Right atrium auricular region (tissue), 2 donors: ENCODE data around the gene CACFD1. TPM values are rescaled to one million over a fixed set of nuclear protein-coding genes. Genes with fewer than 3 reads are reported as not detected.

ENCODE experiments used
- DNase-seq: peaks from one replicate; pipeline ENCODE4 v3.0.0-alpha.2; 2019; ENCODE audit warnings: low spot score
- H3K27ac ChIP-seq, 2 donors: fragments of 200-600 bp; sonication (generic); 1 replicate in 1 of 2; 2 replicates in 1 of 2; pipeline ENCODE4 v1.5.1; 2016 to 2019
- H3K27me3 ChIP-seq, 2 donors: fragments of 200-600 bp; sonication (generic); one replicate each; pipeline versions ENCODE4 v1.5.1 to v1.6.0; 2017 to 2019
- H3K36me3 ChIP-seq: fragments of 200-600 bp; sonication (generic); one replicate; pipeline ENCODE4 v1.5.1; 2016
- H3K4me1 ChIP-seq, 2 donors: fragments of 200-600 bp; sonication (generic); one replicate each; pipeline versions ENCODE4 v1.5.1 to v1.6.0; 2017 to 2019
- H3K4me3 ChIP-seq, 2 donors: fragments of 200-600 bp; sonication (generic); 1 replicate in 1 of 2; 2 replicates in 1 of 2; pipeline ENCODE4 v1.5.1; 2017 to 2019; ENCODE audit warnings: mild to moderate bottlenecking in 1 of 2, moderate library complexity in 1 of 2
- H3K9me3 ChIP-seq, 2 donors: fragments of 200-600 bp; sonication (generic); one replicate each; pipeline ENCODE4 v1.5.1; 2019
- total RNA-seq, 2 donors: library from RNA; depleted of rRNA; stranded (reverse); fragments of >200 nt; gene quantifications; one replicate each; pipeline ENCODE4 v1.1.0, GENCODE V29; 2016
- TF ChIP-seq, protein P1 (sequence below), 2 donors: fragments of 200-600 bp; sonication (generic); IDR thresholded peaks; one replicate each; pipeline ENCODE4 v1.5.1; 2019; ENCODE audit warnings: antibody characterized with exemption in 2 of 2

The CACFD1 gene
- total RNA-seq, 2 donors from 2014 or later, result 11.9 to 12.4 TPM

DNA sequence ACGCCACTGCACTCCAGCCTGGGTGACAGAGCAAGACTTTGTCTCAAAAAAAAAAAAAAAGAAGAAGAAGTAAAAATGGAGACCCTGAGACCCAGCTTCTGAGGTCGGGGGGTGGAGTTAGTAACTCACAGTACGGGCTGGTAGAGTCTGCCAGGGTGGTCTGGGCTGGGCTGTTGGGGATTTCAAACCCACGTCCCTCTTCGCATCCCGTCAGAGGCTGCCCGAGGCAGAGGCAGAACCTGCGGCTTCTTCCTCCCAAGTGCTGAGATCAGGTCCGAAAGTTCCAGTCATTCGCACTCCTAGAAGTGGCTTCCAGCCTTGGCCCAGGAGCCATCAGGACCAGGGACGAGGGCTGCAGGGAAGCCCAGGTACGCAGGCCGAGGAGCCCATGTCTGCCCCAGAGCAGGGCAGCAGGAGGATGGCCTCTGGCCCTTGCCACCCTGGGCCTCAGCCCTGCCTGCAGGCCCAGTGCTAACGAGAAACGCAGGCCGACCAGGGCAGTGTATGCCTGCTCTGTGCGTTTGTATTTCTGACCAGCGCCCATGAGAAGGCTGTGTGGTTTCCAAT, 29.0 kb downstream of the CACFD1 start:
- no peaks in the 10 kb centered on the region for H3K36me3 ChIP-seq
- H3K4me3 ChIP-seq, result no peak overlapping the region
- H3K27me3 ChIP-seq, result no peaks in the 10 kb centered on the region
- DNase-seq, result no peak
- TF ChIP-seq, protein P1, sequence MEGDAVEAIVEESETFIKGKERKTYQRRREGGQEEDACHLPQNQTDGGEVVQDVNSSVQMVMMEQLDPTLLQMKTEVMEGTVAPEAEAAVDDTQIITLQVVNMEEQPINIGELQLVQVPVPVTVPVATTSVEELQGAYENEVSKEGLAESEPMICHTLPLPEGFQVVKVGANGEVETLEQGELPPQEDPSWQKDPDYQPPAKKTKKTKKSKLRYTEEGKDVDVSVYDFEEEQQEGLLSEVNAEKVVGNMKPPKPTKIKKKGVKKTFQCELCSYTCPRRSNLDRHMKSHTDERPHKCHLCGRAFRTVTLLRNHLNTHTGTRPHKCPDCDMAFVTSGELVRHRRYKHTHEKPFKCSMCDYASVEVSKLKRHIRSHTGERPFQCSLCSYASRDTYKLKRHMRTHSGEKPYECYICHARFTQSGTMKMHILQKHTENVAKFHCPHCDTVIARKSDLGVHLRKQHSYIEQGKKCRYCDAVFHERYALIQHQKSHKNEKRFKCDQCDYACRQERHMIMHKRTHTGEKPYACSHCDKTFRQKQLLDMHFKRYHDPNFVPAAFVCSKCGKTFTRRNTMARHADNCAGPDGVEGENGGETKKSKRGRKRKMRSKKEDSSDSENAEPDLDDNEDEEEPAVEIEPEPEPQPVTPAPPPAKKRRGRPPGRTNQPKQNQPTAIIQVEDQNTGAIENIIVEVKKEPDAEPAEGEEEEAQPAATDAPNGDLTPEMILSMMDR (IDR thresholded peaks at IDR 0.05), result no peak
- no peaks in the 10 kb centered on the region for H3K9me3 ChIP-seq
- no peak overlapping the region for H3K27ac ChIP-seq
- peaks cover 0 to 19% of the 10 kb centered on the region in 2 donors for H3K4me1 ChIP-seq

DNA sequence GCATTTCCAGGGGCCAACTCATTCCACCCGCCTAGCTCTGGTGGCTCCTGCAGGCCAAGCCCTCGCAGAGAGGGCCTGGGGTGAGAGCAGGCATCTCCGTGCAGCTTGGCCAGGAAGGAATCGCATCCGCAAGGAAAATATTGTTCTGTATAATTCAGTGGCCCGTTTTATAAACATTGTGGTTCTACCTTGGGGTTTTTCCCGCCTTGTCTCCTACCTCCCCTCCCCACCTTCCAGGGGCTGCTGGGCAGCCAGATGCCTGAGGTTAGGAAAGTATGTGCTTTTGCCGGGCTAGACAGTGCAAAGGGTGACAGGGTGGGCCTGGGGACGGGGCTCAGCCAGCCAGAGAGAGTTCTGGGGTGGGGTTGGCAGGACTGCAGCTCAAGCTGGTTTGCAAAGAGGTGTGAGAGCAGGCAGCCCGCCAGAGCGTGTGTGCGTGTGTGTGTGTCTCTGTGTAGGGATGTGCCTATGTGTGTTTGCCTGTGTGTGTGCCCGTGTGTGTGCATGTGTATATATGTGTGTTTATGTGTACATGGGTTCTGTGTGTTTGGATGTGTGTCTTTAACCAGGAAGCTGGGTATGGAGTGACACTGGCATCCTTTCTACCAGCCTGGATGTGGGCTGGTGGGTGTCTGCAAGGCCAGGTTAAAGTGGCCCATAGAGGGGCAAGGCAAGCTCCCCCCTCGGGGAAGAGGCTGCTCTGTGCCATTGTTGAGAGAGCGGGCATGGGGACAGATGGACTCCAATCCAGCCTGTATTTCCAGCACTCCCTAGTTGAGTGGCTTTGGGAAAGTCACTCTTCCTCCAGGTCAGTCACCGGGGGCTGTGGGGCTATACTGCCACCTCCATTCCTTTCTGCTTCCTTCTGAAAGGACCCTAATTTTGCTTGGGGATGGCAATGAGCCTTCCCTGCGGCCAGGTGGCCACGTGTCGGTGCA, 29.7 kb downstream of the CACFD1 start:
- Histone ChIP-seq H3K4me3 (no peak overlapping the region), H3K4me1 (peaks cover 0 to 19% of the 10 kb centered on the region in 2 donors), H3K9me3 (no peaks in the 10 kb centered on the region), H3K36me3 (no peaks in the 10 kb centered on the region), H3K27me3 (no peaks in the 10 kb centered on the region), H3K27ac (no peak overlapping the region)
- DNase-seq, result no peak
- TF ChIP-seq, protein P1 (IDR thresholded peaks at IDR 0.05), result no peak

DNA sequence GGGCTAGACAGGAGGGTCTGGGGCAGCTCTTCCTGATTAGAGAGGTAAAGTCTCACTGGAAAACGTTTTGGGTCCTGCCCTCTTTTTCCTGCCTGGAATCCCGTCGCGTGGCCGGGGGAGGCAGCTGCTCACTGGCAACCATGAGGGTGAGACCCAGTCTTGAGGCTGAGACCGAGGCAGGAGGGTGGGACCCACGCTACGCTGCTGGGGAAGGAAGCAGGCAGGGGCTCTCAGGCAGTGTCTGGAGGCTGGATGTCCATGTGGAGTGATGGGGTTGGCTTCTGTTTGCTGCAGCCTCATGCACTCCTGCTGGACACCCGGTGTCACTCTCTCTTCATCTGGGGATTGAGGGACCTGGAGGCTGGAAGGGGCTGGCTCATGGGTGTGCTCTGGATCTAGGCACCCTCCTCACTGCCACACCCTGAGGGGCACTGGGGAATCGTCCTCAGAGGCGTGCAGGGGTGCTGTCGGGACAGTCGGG, 30.5 kb downstream of the CACFD1 start:
- H3K36me3 ChIP-seq, result no peaks in the 10 kb centered on the region
- H3K27ac ChIP-seq, result no peak overlapping the region
- no peaks in the 10 kb centered on the region for H3K9me3 ChIP-seq
- H3K27me3 ChIP-seq, result no peaks in the 10 kb centered on the region
- no peak for DNase-seq
- TF ChIP-seq, protein P1 (IDR thresholded peaks at IDR 0.05), result no peak
- H3K4me1 ChIP-seq, result peaks cover 0 to 19% of the 10 kb centered on the region in 2 donors
- no peak overlapping the region for H3K4me3 ChIP-seq

DNA sequence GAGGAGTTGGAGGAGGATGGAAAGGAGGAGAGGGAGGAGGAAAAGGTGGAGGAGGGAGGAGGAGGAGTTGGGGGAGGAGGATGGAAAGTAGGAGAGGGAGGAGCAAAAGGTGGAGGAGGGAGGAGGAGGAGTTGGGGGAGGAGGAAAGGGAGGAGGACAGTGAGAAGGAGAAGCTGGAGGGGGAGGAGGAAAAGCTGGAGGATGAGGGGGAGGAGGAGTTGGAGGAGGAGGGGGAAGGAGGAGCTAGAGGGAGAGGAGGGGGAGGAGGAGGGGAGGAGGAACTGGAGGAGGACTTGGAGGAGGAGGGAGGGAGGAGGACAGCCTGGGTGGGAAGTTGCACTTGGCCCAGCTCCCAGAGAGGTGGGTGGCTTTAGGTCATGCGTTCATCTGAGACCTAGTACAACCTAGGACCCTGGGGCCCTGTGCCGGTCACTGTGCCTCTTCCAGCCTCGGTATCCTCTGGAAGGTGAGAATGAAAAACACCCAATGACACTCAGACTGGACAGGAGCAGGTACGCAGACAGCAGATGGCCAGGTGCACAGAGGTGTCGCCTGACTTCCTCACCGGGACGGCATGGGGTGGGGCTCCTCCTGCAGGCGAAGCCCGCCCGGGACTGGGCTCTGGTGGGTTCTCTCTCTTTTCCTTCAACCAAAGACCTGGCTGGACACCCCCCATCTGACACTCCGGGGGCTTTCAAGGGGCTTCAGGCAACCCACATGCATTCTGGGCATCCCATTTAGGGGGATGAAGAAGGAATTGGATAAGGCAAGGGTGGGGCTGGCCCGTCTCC, 31.3 kb downstream of the CACFD1 start:
- TF ChIP-seq, protein P1 (IDR thresholded peaks at IDR 0.05), result no peak
- H3K27ac ChIP-seq, result no peak overlapping the region
- peaks cover 0 to 19% of the 10 kb centered on the region in 2 donors for H3K4me1 ChIP-seq
- H3K4me3 ChIP-seq, result no peak overlapping the region
- H3K27me3 ChIP-seq, result no peaks in the 10 kb centered on the region
- no peak for DNase-seq
- H3K9me3 ChIP-seq, result no peaks in the 10 kb centered on the region
- no peaks in the 10 kb centered on the region for H3K36me3 ChIP-seq

DNA sequence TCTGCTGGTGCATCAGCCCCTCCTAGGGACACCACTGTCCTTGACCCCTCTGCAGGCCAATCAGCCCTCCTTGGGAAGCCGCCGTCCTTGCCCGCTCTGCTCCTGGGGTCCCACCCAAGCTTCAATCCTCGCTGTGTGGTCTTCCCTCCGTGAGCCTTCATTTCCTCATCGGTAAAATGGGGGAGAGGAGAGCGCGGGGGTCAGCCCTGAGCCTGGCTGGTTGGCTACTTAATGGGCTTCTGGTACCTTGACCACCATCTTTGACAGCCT, 31.8 kb downstream of the CACFD1 start:
- Histone ChIP-seq H3K4me3 (no peak overlapping the region), H3K4me1 (peaks cover 0 to 19% of the 10 kb centered on the region in 2 donors), H3K27ac (peak overlapping the region; percentile 54 to 61), H3K27me3 (no peaks in the 10 kb centered on the region), H3K9me3 (no peaks in the 10 kb centered on the region), H3K36me3 (no peaks in the 10 kb centered on the region)
- TF ChIP-seq, protein P1 (IDR thresholded peaks at IDR 0.05), result no peak
- DNase-seq, result no peak
